Uterus (tissue), 4 donors: Measurements from ENCODE around the gene PLCL1. TPM values are rescaled to one million over a fixed set of nuclear protein-coding genes. Genes with fewer than 3 reads are reported as not detected.

Experiments used
- DNase-seq, 2 donors: peaks; one replicate each; pipeline ENCODE4 v3.0.0-alpha.2; 2019 to 2020
- H3K27ac ChIP-seq, 2 donors: fragments of 200-600 bp; sonication (generic); 1 replicate in 1 of 2; 2 replicates in 1 of 2; pipeline ENCODE4 v1.5.1; 2016 to 2018
- H3K27me3 ChIP-seq, 2 donors: fragments of 200-600 bp; sonication (generic); one replicate each; pipeline ENCODE4 v1.5.1; 2018 to 2019; ENCODE audit warnings: control low read depth in 1 of 2
- H3K36me3 ChIP-seq, 2 donors: fragments of 200-600 bp; sonication (generic); one replicate each; pipeline ENCODE4 v1.5.1; 2019; ENCODE audit warnings: control low read depth in 1 of 2
- H3K4me1 ChIP-seq, 2 donors: fragments of 200-600 bp; sonication (generic); one replicate each; pipeline ENCODE4 v1.5.1; 2018 to 2019; ENCODE audit warnings: control low read depth in 1 of 2
- H3K4me3 ChIP-seq, 2 donors: fragments of 200-600 bp; sonication (generic); 1 replicate in 1 of 2; 2 replicates in 1 of 2; pipeline ENCODE4 v1.5.1; 2018 to 2019; ENCODE audit warnings: mild to moderate bottlenecking in 1 of 2
- H3K9me3 ChIP-seq, 2 donors: fragments of 200-600 bp; sonication (generic); one replicate each; pipeline ENCODE4 v1.5.1; 2019; ENCODE audit warnings: control low read depth in 1 of 2
- POLR2A ChIP-seq, 2 donors: fragments of 450-650 bp; IDR thresholded peaks; one replicate each; pipeline ENCODE4 v1.6.1; 2016; ENCODE audit warnings: antibody characterized with exemption in 2 of 2, mild to moderate bottlenecking in 1 of 2, moderate library complexity in 1 of 2
- intact Hi-C: fragments of 100-400 bp; cut with DNase I; formaldehyde crosslinking; loops from one replicate; pipeline ENCODE4 v1.15.1; 2023; ENCODE audit warnings: low total_unique reads
- total RNA-seq, 4 donors: library from RNA; depleted of rRNA in 3 of 4; stranded (reverse); fragments of >200 nt in 3 of 4; gene quantifications; one replicate each; pipeline versions ENCODE4 v1.1.0 to v1.2.4, GENCODE V29; 2014 to 2023
- TF ChIP-seq, protein P1 (sequence below), 4 experiments: fragments of 200-600 bp in 2 of 4; fragments of 450-650 bp in 2 of 4; sonication (generic) in 2 of 4; IDR thresholded peaks; one replicate each; pipeline ENCODE4 v1.5.1; 2016 to 2019; ENCODE audit warnings: antibody characterized with exemption in 4 of 4, mild to moderate bottlenecking in 2 of 4, moderate library complexity in 1 of 4
- donor health status: DM: yes; HTN: yes; CAD: no.

Gene PLCL1
- total RNA-seq, 4 donors from 2014 or later = 7.3 to 32.5 (median 15.0) TPM

DNA sequence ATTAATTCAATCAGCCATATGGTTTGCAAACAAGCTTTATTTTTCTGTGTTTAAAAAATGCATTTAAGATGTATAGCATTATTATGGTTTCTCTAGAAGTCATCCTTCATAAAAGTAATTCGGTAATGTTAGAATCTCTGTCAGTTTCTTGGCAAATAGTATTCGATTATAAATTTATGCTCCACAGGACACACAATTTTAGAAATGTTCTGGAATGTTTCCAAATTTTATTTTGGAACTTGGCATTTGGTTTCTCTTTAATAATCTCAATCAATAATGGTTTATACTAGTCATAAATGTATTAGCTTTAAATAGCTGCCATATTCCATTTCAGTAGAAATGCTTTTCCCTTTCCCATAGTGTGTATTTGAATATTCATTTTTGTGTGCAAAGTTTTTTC is 156.4 kb downstream of the PLCL1 start:
- no peaks in the 10 kb centered on the region for H3K4me1 ChIP-seq
- TF ChIP-seq, protein P1, sequence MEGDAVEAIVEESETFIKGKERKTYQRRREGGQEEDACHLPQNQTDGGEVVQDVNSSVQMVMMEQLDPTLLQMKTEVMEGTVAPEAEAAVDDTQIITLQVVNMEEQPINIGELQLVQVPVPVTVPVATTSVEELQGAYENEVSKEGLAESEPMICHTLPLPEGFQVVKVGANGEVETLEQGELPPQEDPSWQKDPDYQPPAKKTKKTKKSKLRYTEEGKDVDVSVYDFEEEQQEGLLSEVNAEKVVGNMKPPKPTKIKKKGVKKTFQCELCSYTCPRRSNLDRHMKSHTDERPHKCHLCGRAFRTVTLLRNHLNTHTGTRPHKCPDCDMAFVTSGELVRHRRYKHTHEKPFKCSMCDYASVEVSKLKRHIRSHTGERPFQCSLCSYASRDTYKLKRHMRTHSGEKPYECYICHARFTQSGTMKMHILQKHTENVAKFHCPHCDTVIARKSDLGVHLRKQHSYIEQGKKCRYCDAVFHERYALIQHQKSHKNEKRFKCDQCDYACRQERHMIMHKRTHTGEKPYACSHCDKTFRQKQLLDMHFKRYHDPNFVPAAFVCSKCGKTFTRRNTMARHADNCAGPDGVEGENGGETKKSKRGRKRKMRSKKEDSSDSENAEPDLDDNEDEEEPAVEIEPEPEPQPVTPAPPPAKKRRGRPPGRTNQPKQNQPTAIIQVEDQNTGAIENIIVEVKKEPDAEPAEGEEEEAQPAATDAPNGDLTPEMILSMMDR (IDR thresholded peaks at IDR 0.05) = no peak
- TF ChIP-seq POLR2A (IDR thresholded peaks at IDR 0.05) = no peak
- no peak overlapping the region for H3K4me3 ChIP-seq
- H3K36me3 ChIP-seq = no peaks in the 10 kb centered on the region
- no peaks in the 10 kb centered on the region for H3K27me3 ChIP-seq
- intact Hi-C loops = no loop called here
- no peak overlapping the region for H3K27ac ChIP-seq
- DNase-seq = no peak
- no peaks in the 10 kb centered on the region for H3K9me3 ChIP-seq

DNA sequence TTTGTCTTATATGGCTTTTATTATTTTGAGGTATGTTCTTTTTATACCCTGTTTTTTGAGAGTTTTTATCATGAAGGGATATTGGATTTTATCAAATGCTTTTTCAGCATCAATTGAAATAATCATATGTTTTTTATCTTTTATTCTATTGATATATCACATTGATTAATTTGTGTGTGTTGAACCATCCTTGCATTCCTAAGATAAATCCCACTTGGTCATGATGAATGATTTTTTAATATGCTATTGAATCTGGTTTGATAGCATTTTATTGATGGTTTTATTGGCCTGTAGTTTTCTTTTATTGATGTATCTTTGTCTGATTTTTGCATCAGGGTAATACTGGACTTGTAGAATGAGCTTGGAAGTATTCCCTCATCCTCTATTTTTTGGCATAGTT is 160.3 kb downstream of the PLCL1 start:
- Histone ChIP-seq H3K9me3 (no peaks in the 10 kb centered on the region), H3K4me1 (no peaks in the 10 kb centered on the region), H3K4me3 (no peak overlapping the region), H3K36me3 (no peaks in the 10 kb centered on the region), H3K27ac (no peak overlapping the region), H3K27me3 (no peaks in the 10 kb centered on the region)
- TF ChIP-seq, protein P1 (IDR thresholded peaks at IDR 0.05) = no peak
- no peak for TF ChIP-seq POLR2A (IDR thresholded peaks at IDR 0.05)
- no peak for DNase-seq
- intact Hi-C loops = no loop called here

DNA sequence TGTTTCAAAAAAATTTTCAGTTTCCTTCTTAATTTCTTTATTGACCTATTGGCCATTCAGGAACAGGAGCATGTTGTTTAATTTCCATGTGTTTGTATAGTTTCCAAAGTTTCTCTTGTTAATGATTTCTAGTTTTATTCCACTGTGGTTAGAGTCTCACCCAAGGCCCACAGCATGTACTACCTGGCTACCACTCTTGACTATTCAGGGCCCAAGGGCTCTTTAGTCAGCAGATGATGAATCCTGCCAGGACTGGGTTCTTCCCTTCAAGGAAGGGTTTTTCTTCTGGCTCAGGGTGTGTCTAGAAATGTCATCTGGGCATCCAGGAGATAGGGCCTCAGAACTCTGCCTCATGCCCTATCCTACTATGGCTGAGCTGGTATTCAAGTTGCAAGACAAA is 161.4 kb downstream of the PLCL1 start:
- H3K27ac ChIP-seq = no peak overlapping the region
- no peak for TF ChIP-seq POLR2A (IDR thresholded peaks at IDR 0.05)
- TF ChIP-seq, protein P1 (IDR thresholded peaks at IDR 0.05) = no peak

DNA sequence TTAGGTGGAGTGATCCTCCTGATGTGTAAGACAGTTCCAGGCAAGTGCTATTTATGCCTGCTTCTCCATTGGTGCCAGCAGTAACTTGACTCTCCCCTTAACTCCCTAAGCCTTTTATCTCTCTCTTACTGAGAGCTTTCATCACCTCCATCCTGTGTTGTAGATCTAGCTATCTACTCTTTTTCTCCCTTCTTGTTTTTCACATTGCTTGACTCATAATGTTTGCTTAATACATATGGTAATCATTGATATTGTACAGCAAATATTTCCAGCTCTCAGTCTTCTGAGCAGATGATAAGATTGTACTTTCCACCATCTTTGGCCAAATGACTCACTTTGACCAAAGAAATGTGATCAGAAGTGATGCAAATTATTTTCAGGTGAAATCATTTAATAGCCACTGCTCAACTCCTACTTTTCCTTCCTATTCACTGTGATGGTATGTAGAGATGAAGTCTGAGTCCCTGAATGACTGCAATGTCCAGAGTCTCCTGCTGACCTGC is 165.0 kb downstream of the PLCL1 start:
- DNase-seq = no peak
- Histone ChIP-seq H3K4me1 (peaks cover 7 to 21% of the 10 kb centered on the region in 2 donors), H3K9me3 (no peaks in the 10 kb centered on the region), H3K36me3 (no peaks in the 10 kb centered on the region), H3K27me3 (no peaks in the 10 kb centered on the region), H3K4me3 (no peak overlapping the region), H3K27ac (no peak overlapping the region)
- intact Hi-C loops = no loop called here
- no peak for TF ChIP-seq POLR2A (IDR thresholded peaks at IDR 0.05)
- TF ChIP-seq, protein P1 (IDR thresholded peaks at IDR 0.05) = no peak

More for the DNA sequence above, 161.4 kb downstream of the PLCL1 start:
- Histone ChIP-seq H3K27me3 (no peaks in the 10 kb centered on the region), H3K4me3 (no peak overlapping the region), H3K36me3 (no peaks in the 10 kb centered on the region), H3K9me3 (no peaks in the 10 kb centered on the region), H3K4me1 (no peaks in the 10 kb centered on the region)
- DNase-seq = no peak
- intact Hi-C loops = no loop called here

DNA sequence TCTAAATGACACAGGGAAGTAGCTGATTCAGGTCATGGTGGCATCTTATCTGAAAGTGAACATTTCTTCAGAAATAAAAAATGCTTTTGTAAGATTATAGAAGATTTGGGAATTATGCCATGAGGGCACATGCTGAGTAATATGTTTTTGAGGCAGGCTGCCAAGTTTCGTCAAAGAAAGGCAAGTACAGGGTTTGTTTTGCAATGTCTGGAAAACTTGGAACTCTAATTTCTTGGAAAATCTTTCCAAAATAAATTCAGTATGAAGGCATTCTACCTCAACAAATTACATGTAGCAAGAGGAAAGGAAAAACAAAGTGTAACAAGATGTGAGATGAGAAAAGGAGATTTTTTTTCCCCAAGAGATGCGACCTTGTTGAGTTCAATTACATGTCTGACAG is 167.7 kb downstream of the PLCL1 start:
- Histone ChIP-seq H3K27me3 (no peaks in the 10 kb centered on the region), H3K27ac (peak overlapping the region; percentile 5 to 47), H3K4me3 (no peak overlapping the region), H3K36me3 (no peaks in the 10 kb centered on the region), H3K4me1 (peaks cover 7 to 21% of the 10 kb centered on the region in 2 donors), H3K9me3 (no peaks in the 10 kb centered on the region)
- TF ChIP-seq, protein P1 (IDR thresholded peaks at IDR 0.05) = no peak
- intact Hi-C loops = no loop called here
- peak; percentile 20 to 65 for DNase-seq
